GM12891 (cell line): ENCODE data around the gene ILK.

Experiments
- POLR2A ChIP-seq: IDR thresholded peaks from 2 replicates; pipeline ENCODE4 v1.6.1; 2011; ENCODE audit warnings: low read depth, low read length, control low read depth
- TAF1 ChIP-seq: IDR thresholded peaks from 2 replicates; pipeline ENCODE4 v1.6.1; 2011; ENCODE audit warnings: low read depth, low read length, control low read depth

GRCh38 chr11:6561288-6561687 lies 42.3 kb upstream of the ILK start:
- TF ChIP-seq POLR2A: no peak
- no peak for TF ChIP-seq TAF1
